ELR (cell line): ENCODE results near the gene NTNG2.

Experiments
- DNase-seq: peaks from one replicate; pipeline ENCODE4 v3.0.0-alpha.2; 2015; ENCODE audit warnings: low read depth

NTNG2 gene

GRCh38 chr9:132201780-132202703, 40.2 kb downstream of the NTNG2 start:
- DNase-seq, result no peak

GRCh38 chr9:132204883-132205282, 43.0 kb downstream of the NTNG2 start:
- DNase-seq, result no peak

GRCh38 chr9:132207215-132207614, 45.4 kb downstream of the NTNG2 start:
- no peak for DNase-seq

DNA sequence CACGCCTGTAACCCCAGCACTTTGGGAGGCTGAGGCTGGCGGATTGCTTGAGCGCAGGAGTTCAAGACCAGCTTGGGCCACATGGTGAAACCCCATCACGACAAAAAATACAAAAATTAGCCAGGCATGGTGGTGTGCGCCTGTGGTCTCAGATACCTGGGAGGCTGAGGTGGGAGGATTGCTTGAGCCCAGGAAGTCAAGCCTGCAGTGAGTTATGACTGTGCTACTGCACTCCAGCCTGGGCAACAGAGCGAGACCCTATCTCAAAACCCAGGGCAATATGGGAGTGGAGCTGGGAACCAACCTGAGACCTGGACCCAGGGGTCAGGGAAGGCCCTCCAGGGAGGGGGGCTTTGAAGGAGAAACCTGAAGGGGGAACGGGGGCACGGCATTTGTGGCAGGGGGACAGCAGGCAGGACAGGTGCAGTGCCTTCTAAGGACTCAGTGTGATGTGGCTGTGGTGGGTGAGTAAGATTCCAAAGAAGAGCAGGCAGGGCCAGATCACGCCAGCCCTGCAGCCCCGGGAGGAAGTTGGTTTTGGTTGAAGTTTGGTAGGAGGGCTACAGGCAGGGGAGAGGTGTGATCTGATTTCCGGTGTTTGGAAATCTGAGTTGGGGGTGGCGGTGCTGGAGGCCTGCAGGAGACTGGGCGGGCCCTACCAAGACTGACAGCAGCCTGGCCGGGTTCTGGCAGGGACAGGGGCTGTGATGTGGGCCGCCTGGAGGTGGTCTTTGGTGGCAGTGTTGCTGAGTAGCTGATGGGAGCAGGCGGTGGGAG, 46.2 kb downstream of the NTNG2 start:
- DNase-seq, result no peak

DNA sequence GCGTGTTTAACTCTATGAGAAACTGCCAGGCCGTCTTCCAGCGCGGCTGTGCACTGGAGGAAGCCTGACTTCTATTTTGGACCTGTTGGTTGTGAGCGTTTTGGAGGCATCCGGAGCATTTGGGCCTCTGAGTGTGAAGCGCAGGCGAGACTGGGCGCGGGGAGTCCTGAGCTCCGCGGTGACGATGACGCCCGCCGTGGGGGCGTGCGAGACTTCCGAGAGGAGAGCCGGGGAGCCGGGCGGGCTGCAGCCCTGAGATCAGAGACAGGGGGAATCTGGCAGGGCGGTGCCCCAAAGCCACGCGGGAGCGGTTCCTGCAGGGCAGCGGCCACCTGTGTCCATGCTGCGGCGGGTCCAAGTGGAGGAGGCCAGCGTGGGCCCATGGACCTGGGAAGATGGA, 47.4 kb downstream of the NTNG2 start:
- no peak for DNase-seq

DNA sequence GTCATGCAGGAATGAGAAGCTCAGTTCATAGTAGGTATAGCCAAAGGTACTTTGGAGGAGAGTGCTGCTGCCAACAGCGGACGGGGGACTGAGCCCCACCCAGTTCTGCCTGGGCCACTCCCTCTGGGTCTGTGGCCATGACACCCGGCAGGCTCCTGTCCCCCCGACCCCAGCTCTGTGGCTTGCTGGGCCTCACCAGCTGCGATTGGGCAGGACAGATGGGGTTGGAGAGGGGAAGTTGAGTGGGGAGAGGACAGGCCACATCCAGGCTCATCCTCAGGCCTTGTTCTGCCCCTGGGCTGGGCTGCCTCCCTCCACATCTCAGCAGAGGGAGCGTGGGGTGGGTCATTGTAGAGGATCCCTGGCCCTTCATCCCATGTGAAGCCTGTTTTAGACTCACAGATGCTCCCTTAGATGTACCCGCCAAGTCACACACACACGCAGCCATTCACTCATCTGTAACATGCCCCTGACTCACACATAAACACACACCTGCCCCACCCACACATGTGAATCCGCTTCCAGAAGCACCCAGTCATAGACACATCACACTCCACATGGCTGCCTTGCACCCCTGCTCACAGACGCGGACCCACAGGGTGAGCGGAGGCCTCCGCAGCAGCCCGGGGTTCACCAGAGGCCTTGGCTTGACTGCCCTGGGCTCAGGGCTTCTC, 48.8 kb downstream of the NTNG2 start:
- peak; percentile 77 for DNase-seq

- DNase-seq, result no peak
Observed at GRCh38 chr9:132211570-132211969, 49.7 kb downstream of the NTNG2 start.

- peak; percentile 89 for DNase-seq
Observed at GRCh38 chr9:132214027-132214622, 52.3 kb downstream of the NTNG2 start.

GRCh38 chr9:132216861-132217619, 55.2 kb downstream of the NTNG2 start:
- no peak for DNase-seq

GRCh38 chr9:132218208-132218607, 56.4 kb downstream of the NTNG2 start:
- no peak for DNase-seq

DNA sequence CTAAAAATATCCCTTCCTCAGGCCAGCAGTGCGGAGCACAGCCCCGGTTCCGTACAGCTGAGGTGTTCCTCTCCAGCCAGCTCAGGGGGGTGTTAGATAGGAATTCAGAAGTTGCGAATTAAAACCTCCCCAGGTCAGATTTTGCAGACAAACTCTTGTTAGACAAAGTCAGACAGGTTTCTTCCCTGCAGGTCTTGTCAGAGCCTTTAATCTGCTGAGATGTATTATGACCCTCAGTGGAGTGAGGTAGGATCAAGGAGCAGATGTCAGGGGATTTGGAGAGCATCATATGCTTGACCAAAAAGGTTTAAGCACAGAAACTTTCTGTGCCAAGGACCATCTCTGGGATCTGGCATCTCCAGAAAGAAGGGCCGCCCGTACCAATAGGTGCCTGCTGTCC, 60.1 kb downstream of the NTNG2 start:
- no peak for DNase-seq

DNA sequence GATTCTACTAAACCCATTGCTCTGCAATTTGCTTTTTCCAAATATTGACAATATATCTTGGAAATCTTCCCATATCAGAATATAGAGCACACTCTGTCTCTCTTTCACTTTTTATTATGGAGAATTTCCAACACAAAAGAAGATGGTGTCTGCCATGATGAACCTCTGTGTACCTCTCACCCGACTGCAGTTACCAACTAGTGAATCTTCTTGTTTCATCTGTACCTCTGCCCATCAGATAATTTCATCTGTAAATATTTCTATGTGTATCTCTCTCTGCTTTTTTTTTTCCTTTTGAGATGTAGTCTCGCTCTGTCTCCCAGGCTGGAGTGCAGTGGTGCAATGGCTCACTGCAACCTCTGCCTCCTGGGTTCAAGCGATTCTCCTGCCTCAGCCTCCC, 62.8 kb downstream of the NTNG2 start:
- no peak for DNase-seq

DNA sequence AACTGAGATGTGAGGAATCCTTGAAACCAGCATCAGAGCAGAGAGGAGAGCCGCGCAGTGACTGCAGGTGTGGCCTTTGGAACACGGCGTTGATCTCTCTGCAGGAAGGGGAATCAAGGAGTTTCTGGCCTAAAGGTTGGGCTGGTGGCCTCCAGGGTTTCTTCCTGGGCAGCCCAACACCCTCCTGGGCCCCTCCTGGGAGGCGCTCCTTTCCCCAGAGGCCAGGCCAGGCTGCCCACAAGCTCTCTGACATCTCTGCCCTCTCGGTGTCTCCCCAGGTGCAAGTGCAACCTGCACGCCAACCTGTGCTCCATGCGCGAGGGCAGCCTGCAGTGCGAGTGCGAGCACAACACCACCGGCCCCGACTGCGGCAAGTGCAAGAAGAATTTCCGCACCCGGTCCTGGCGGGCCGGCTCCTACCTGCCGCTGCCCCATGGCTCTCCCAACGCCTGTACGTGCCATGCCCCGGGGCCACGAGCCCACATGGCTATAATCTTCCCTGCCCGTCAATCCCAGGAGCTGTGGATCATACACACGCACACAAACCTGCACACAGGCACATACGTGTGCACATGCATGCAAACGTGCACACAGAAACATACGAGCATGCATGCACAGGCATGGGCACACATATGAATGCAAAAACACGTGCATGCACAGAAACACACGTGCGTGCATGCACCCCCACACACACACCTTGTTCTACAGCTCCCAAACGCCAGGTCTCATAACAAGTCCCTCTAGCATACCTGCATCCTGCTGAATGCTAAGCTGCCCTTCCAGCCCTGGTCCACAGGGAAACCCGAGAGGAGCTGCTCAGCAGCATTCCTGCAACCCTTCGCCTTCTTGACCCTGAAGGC, 64.9 kb downstream of the NTNG2 start:
- no peak for DNase-seq

GRCh38 chr9:132228062-132228461, 66.2 kb downstream of the NTNG2 start:
- DNase-seq, result no peak

GRCh38 chr9:132230605-132231004, 68.7 kb downstream of the NTNG2 start:
- no peak for DNase-seq

DNA sequence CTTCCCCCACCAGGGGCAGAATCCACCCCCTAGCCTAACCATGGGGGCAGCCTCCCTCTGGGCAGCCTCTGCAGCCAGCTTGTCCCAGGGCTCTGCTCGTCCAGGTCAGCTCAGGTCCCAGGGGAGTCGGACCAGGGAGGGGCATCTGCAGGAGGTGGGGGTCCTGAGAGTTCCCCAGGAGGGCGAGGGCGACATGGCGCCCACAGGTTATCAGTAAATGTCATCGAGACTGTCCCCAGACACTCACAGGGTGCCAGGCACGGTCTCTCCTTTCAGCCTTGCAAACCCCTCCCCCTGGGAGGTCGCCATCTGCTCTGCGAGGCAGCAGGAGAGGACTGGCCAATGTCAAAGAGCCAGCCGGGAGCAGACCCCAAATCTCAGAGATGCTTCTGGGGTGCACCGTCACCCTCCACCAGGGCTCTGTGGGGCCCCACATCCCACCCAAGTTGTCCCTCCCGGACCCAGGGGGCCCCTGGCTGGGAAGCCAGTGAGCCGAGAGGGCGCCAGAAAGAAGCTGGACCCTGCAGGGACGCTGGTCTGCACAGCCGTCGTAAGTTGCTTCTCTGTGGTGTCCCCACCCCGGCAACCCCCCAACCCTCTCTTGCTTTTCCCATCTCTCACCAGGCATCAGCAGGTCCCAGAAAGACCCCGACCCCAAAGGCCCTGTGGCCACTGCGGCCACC, 69.3 kb downstream of the NTNG2 start:
- DNase-seq, result no peak

DNA sequence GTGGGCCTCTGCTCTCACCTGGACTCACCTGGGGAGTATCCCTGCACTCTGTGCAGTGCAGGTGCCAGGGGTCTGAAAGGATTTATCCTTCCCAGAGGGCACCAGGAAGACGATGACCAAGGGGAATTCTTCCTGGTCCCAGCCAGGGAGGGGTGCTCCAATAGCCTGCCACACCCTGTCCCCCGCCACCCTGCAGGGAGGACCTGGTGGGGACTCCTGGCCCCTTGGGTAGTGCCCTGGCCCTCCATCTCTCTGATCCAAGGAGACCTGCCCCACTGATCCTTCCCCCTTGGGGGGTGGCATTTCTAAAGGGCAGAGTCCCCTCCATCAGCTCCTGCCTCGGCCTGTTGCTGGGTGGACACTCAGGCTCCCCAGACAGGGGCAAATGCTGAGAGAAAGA, 70.7 kb downstream of the NTNG2 start:
- DNase-seq, result no peak

- DNase-seq, result no peak
Observed at GRCh38 chr9:132233138-132233537, 71.3 kb downstream of the NTNG2 start.

GRCh38 chr9:132234535-132234934, 72.7 kb downstream of the NTNG2 start:
- DNase-seq, result no peak

GRCh38 chr9:132235125-132235524, 73.3 kb downstream of the NTNG2 start:
- DNase-seq, result no peak
